GM18511 (cell line): ENCODE results near the gene ANKRD13B.

ENCODE experiments used
- ATAC-seq: cut with Tn5 transposase; IDR thresholded peaks from one replicate; pipeline ENCODE4 v1.9.1; 2021; ENCODE audit warnings: mild to moderate bottlenecking, moderate library complexity; ENCODE audit not compliant: unreplicated experiment

Gene ANKRD13B

DNA sequence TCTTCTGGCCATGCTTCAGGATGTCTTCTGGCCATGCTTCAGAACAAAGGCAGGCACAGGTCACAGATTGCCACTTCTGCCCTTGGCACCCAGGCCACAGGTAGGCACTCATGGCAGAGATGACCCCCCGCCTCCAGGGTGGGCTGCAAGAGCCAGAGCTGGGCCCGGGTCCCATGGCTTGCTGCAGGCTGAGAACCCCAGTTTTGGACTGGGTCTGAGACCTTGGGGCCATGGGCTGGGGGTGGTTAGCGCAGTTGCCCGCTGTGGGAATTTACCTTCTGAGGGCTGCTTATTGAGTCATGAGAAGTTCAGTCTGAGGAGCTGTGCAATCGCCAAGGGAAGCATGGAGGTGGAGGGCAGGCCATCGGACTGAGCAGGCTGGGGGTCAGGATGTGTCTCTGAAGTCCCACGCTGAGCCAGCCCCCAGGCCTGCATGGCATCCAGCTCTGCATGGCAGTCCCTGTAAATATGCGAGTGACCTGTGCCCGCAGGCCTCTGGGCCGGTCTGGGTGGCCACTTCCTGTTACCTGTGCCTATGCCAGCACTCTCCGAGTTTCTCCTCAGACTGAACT, 1.7 kb downstream of the ANKRD13B start:
- ATAC-seq: no peak

DNA sequence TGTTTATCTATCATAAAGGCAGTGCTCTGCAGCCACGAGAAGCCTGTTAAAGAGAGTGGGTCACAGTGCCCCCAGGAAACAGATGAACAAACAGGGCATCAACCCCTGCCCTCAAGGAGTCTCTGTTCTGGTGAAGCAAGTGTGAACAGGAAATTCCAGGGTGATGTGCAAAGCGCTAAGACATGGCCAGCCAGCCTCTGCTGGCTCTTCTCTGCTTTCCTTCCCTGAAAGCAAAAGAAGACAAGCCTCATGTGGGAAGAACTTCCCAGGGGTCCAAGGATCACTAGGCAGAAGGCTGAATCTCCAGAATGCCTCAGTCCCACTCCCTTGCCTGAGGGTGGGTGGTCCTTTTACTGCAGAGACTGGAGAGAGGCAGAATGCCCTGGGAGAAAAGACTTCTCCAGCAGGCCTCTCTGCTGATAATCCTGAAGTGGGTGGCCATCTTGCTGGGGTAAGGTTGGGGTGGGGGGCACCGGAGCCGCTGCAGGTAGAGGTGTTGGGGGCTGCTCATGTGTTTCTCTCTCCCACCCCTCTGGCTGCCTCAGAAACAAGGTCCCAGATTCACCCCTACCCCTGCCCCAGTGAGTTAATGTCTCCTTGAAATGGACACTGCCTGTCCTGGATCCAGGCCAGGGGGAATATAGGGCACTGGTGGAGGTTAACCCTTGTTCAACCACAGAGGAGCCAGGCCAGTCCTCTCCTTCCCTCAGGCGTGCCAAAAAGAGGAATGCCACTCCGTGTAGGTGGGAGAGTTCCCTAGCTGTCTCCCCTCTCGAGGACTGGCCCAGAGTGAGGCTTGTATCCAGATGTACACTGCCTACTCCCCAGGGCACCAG, 2.4 kb downstream of the ANKRD13B start:
- no peak for ATAC-seq

DNA sequence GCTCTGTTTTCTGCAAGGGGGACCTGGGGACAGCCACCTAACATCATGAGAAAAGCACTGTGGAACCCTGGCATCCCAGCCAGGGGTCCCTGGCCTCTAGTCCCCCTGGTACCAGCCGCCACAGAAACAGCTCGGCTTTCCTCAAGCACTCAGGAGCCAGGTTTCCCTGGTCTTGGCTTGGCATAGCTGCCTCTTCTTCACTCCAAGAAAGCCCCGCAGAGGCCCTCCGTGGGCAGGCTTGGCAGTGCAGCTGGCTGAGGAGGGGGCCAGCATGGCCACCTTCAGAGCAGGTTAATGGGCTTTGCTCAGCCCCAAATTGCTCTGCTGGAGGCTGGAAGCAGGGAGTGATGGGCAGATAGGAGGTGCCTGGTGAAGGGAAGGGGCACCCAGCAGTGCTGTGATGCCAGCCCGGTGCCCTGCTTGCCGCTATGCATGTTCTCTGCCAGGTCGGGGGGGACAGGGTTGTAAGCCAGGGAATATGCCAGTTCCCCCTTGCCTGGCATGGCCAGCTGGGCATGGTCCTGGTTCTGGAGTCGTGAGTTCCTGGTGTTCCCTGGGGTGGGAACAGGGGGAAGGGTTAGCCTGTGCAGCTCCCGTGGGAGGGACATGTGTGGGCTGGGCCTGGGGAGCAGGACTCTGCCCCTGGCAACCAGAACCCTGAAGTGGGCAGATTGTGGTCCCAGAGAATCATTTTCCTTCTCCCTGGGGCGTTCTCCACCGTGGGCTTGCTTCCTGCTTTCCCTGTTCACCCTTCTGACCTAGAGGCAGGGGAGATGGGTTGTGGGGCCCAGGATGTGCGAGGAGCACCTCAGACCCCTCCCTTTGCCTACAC, 3.2 kb downstream of the ANKRD13B start:
- no peak for ATAC-seq

DNA sequence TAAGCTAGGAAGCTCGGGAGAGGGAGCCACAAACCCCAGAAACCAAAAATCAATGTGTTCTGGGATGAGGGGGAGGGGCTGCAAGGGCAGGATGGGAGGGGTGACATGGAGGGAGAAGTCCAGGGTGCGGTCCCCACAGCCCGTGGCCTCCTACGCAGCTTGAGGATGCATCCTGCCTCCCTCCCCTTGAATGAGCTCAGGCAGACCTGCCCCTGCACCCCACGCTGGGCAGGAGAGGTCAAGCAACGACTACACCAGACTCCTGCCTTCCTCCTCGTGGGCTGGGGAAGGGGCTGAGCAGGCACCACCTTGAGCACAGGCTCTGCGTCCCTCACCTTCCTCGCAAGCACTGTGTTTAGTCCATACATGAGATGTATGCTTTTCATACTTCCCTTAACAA, 3.9 kb downstream of the ANKRD13B start:
- ATAC-seq: no peak

DNA sequence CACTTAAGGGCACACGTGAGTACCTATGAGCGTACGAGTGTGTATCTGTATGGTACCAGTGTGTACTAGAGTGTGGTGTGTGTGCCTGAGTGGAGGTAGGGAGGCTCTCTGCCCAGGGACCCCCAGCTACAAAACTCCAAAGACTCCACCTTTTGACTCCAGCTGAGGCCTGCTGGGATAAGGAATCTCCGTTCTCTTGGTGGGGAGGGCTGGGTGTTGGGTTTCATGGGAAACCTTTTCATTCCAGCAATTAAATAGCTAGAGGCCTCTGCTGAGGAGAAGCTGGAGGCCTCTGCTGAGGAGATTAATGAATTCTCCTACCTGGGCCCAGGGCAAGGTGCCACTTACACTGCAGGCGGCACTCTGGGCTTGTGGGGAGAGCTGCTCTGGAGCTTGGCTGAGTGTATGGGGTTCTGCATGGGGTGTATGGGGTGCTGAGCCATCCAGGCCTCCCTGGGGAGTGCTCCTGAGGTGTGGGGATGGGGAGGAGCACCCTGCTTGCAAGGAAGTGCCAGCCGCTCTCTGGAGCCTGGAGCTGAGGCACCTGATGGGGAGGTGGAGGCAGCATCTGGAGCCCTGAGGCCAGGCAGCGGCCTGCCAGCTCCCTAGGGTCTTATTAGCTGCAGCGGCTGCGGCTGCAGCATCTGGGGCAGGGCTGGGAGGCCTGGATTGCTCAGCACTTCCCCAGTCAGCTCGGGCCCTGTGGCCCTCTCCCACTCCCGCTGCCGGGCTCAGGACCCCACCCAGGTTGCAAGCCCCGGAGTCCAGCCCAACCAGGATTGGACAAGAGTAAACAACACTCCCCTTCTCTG, 4.6 kb downstream of the ANKRD13B start:
- no peak for ATAC-seq

DNA sequence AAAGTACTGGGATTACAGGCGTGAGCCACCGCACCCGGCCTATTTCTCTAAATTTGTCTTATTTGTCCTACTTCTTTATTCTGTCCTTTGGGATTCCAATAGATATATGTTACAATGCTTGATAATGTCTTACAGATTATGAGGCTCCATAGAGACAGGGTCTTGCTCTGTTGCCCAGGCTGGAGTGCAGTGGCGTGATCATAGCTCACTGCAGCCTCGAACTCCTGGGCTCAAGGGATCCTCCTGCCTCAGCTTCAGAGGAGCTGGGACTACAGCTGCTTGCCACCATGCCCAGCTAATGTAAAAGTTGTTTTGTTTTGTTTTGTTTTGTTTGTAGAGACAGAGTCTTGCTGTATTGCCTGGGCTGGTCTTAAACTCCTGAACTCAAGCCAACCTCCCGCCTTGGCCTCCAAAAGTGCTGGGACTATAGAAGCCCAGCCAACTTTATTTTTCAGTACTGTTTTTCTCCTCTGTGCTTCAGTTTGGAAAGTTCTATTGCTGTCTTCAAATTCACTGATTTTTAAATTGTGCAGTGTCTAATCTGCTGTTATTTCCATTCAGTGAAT, 10.3 kb downstream of the ANKRD13B start:
- no peak for ATAC-seq

DNA sequence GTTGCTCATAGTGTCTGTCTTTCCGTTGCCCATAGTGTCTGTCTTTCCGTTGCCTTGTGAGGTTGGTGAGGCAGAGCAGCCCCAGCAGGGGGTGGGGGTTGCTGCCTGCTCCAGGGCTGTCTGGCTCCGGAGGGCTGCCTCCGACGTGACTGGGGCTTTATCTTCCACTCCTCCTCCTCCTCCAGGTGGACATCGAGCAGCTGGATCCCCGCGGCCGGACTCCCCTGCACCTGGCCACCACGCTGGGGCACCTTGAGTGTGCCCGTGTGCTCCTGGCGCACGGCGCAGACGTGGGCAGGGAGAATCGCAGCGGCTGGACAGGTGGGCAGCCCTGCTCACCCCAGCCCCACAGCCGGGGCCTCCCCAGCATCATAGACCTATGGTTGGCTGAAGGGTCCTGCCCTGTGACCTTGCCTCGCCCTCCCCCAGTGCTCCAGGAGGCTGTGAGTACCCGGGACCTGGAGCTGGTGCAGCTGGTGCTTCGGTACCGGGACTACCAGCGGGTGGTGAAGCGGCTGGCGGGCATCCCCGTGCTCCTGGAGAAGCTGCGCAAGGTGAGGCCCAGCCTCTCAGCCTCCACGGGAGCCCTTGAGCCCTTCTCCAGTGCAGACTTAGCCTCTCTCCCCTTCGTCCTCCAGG, 14.7 kb downstream of the ANKRD13B start:
- no peak for ATAC-seq

DNA sequence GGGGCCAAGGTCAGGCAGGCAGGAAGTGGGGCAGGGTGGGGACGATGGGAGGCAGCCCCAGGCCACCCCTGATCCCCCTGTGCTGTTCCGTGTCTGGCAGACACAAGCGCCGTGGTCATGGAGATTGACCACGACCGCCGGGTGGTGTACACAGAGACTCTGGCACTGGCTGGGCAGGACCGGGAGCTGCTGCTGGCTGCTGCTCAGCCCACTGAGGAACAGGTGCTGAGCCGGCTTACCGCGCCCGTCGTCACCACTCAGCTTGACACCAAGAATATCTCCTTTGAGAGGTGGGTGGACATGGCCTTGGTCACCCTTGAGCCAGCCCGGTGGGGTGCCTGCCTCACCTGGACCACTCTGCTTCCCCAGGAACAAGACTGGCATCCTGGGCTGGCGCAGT, 16.1 kb downstream of the ANKRD13B start:
- no peak for ATAC-seq

DNA sequence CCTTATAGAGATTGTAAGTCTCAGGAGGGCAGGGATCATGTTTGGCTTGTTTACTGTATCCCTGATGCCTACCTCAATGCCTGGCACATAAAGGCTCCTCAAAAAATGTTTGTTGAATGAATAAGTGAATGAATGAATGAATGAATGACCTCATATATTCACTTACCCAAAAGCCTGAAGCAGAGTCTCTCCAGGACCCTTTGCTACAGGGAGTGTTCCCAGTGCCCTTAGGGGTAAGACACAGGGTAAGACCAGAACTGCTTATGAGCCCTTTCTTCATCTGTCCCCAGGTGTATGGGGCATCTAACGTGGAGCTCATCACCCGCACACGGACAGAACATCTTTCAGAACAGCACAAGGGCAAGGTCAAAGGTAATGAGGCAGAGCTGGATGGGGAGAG, 17.5 kb downstream of the ANKRD13B start:
- ATAC-seq: no peak

DNA sequence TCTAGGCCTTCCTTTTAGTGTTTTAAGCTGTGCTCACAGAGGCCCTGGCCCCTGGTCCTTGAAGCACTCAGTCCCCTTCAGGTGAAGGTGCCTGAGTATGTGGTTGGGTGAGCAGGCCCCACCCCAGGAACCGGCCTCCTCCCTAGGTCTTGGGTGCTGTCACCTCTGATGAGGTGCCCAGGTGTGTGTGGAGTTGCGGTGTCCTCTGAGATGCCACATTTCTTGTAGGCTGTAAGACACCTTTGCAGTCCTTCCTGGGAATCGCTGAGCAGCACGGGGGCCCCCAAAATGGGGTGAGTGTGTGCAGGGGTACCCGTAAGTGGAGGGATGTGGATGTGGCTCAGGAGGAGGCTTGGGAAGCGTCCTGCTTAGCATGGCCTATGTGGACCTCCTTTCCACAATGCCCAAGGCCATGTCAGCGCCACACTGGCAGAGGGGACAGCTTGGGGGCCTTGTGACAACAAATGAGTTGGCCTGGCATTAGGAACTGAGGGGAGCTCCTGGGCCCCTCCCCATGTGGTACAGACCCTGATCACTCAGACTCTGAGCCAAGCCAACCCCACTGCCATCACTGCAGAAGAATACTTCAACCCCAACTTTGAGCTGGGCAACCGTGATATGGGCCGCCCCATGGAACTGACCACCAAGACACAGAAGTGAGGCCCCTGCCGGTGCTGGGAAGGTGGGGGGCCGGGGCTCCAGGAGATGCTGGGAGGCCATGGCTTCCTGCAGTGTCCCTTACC, 18.6 kb downstream of the ANKRD13B start:
- ATAC-seq: no peak

DNA sequence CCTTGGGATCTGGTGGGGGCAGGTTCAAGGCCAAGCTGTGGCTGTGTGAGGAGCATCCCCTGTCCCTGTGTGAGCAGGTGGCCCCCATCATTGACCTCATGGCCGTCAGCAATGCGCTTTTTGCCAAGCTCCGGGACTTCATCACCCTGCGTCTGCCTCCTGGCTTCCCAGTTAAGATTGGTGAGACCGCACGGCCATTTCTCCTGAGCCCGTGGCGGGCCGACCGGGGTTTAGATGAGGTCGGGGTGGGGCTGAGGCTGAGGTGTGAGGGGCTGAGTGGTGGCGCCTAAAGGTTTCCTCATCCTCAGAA, 19.1 kb downstream of the ANKRD13B start:
- ATAC-seq: no peak

DNA sequence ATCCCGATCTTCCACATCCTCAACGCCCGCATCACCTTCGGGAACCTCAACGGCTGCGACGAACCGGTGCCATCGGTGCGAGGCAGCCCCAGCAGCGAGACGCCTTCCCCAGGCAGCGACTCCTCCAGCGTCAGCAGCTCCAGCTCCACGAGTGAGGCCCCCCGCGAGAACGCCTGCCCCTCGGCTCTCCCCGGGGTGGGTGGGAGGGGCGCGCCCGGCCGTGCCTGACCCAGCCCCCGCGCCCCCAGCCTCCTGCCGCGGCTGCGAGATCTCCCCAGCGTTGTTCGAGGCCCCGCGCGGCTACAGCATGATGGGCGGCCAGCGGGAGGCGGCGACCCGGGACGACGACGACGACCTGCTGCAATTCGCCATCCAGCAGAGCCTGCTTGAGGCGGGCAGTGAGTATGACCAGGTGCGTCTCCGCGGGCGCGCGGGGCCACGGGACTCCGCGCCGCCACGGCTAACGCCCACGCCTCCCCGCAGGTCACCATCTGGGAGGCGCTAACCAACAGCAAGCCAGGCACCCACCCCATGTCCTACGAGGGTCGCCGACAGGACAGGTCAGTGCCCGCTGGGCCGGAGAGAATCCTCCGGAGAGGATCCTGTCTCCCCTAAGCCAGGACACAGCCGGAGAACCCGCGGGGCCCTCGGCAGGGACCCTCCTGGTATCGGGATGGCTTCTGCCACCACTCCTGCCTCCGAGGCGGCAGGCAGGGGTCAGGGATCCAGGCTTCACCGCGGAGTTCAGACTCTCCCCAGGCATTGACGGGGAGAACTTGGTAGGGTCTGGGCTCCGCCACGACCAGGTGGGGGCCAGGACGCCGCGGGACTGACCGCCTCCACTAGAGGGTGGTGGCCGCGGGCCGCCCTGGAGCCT, 19.7 kb downstream of the ANKRD13B start:
- no peak for ATAC-seq

DNA sequence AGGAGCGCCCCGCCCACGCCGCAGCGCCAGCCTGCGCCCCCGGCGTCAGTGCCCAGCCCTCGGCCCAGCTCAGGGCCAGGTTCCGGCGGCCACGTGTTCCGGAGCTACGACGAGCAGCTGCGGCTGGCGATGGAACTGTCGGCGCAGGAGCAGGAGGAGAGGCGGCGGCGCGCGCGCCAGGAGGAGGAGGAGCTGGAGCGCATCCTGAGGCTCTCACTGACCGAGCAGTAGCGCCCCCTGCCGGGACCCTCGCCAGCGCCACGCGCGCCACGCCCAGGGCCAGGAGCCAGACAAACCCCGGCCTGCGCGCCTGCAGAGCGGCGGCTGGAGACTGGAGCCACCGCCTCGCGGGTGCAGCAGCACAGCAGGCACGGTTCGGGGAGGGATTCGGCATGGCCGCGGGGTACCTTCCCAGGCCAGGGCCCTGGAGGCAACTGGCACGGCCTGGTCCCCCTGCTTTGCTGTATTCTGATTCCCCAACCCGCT, 20.5 kb downstream of the ANKRD13B start:
- no peak for ATAC-seq

DNA sequence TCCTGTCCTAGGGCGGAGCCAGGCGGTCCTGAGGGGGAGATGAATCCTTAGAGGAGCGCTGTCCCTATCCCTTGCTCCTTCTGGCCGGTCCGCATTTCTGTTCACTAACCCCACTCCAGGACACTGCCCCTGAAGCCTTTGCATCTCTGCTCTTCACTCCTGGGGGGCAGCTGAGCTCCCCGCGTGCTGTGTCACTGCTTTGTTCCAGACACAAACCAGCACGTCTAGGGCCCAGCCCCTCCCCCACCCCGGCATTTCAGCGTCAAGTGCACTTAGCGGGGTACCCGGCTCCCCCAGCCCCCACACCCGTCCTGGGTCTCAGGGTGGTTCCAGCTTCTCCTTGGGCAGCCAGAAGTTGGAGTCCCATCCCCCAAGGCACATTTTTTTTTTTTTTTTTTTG, 20.9 kb downstream of the ANKRD13B start:
- ATAC-seq: no peak

DNA sequence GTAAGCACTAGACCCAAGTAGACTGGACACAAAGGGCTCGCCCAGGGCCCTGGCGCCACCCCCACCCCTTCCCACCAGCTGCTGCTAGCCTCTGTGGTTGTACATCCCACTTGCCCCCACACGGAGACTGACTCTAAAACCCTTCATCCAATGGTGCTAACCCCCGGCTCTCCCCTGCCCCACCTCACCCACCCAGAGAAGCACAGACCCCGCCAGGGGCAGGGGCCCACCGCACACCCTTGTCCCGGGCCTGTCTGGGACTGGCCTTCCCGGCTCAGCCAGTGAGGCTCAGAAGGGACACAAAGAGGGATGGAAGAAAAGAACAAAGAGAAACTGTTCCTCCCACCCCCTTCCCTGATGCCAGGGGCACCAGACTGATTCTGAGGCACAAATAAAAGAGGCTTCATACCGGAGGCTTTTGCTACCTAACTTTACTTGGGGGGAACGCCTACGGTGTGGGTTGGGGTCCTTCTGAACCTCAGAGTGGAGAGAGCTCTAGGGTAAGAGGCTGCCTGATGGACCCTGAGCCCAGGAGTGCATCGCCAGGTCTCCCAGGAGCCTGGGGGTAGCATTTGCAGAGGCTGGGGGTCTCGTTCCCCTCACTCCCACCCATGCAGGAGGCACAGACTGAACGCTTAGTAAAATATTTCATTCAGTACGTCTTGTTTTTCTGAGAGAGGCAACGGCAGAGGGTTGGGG, 21.6 kb downstream of the ANKRD13B start:
- ATAC-seq: no peak

DNA sequence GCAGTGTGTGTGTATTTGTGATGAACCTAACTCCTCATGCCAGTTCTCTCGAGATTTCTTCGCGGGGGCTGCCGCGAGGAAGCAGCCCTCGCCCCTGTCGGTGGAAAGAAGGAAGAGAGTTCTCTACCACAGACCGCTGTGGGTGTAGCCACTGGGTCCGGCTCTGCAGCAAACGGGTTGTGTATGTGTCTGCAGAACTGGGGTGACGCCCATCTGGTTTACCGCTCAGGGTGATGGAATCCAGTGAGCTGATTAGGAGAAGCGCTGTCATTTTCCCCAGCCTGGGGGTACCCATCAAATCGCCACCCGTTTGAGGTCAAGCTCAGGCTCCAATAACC, 22.1 kb downstream of the ANKRD13B start:
- ATAC-seq: no peak

DNA sequence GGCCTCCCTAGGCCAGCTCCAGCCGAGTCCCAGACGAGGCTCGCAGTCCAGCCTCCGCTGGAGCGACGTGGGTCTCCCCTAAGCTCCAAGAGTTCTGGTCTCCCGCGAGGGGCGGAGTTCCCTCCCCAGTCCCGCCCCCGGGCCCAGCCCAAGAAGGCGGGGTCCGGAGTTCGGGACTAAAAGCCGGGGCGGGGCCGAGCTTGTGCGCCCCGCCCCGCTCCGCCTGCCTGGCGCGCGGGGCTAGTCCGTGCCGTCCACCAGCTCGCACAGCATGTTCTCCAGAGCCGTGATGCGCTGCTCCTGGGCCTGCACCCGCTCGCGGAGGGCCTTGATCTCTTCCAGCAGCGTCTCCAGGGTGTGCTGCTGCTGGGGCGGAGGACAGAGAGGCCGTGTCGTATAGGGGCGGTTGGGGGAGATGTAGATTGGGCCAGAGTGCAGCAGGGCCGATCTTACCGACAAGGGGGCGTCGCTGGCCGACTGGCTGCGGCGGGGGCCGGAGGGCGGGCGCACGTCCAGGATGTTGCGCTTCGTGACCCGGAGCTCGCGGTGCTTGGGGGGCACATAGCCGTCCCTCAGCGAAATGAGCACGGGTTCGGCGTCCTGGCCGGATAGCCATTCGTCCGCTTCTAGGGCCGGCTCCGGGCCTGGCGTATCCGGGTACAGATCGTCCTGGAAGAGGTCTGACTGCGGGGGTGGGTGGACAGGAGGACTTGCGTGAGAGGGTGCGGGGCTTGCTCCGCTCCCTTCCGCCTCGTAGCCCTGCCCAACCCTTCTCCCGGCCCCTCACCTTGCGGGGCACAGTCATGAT, 22.8 kb downstream of the ANKRD13B start:
- no peak for ATAC-seq
